Body of pancreas (tissue), 4 donors: ENCODE data around the gene MMP20. TPM values are rescaled to one million over a fixed set of nuclear protein-coding genes. Genes with fewer than 3 reads are reported as not detected.

Experiments used
- ATAC-seq: fragments of 150-250 bp; one replicate; pipeline ENCODE4 v1.9.1; 2016
- DNase-seq, 4 donors: peaks; one replicate each; pipeline ENCODE4 v3.0.0-alpha.2; 2019
- H3K27ac ChIP-seq, 4 donors: fragments of 200-600 bp; sonication (generic); 1 replicate in 3 of 4; 2 replicates in 1 of 4; pipeline versions ENCODE4 v1.5.1 to v1.6.1; 2016 to 2019; ENCODE audit warnings: mild to moderate bottlenecking in 1 of 4, mixed read lengths in 1 of 4, moderate library complexity in 1 of 4
- H3K27me3 ChIP-seq, 2 donors: fragments of 200-600 bp; sonication (generic); one replicate each; pipeline ENCODE4 v1.6.0; 2016; ENCODE audit warnings: mild to moderate bottlenecking in 1 of 2
- H3K36me3 ChIP-seq, 2 donors: fragments of 200-600 bp; sonication (generic); replicated peaks in 1 of 2; 2 replicates each; pipeline ENCODE4 v1.5.1; 2016; ENCODE audit warnings: low read depth in 2 of 2; ENCODE audit not compliant: insufficient read depth in 1 of 2
- H3K4me1 ChIP-seq: fragments of 200-600 bp; sonication (generic); one replicate; pipeline ENCODE4 v1.6.0; 2016
- H3K4me3 ChIP-seq, 2 donors: fragments of 200-600 bp; sonication (generic); 1 replicate in 1 of 2; 2 replicates in 1 of 2; pipeline ENCODE4 v1.5.1; 2016 to 2019
- H3K9me3 ChIP-seq, 3 donors: fragments of 200-600 bp; sonication (generic); 1 replicate in 2 of 3; 2 replicates in 1 of 3; pipeline ENCODE4 v1.5.1; 2016
- CTCF ChIP-seq, 7 experiments: fragments of 450-650 bp in 4 of 7; fragments of 200-600 bp in 3 of 7; sonication (generic) in 3 of 7; IDR thresholded peaks; one replicate each; pipeline ENCODE4 v1.5.1; 2016 to 2019; ENCODE audit warnings: antibody characterized with exemption in 7 of 7
- POLR2A ChIP-seq, 3 donors: fragments of 450-650 bp; IDR thresholded peaks; one replicate each; pipeline ENCODE4 v1.6.1; 2016; ENCODE audit warnings: antibody characterized with exemption in 3 of 3, mild to moderate bottlenecking in 2 of 3
- WGBS, 2 donors: methylation state at CpG; one replicate each; pipeline ENCODE4 v1.1.5; 2017; 5-methylcytosine and 5-hydroxymethylcytosine counted together
- intact Hi-C: fragments of 100-400 bp; cut with DNase I; formaldehyde crosslinking; loops from one replicate; pipeline ENCODE4 v1.15.1; 2023
- total RNA-seq, 2 donors: library from RNA; depleted of rRNA; stranded (reverse); fragments of >200 nt; gene quantifications; one replicate each; pipeline ENCODE4 v1.1.0, GENCODE V29; 2016

The MMP20 gene
- total RNA-seq, 2 donors from 2014 or later = not detected

DNA sequence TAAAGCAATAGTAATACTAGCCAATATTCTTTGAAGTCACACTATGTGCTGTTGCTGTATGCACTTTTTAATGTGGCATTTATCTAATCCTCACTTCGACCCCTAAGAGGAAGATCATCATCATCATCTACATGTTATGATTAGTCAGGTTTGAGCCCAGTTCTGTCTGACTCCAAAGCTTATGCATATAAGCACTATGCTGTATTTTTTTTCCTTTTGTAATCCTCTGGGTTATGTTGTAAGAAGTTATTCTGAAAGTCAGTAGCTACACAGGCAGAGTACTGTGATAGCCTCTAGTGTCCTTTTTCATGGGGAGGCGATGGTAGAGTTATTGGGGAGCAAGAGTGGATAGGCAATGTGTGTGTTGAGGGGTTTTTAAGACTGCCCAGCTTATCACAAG is 11.1 kb downstream of the MMP20 start:
- ATAC-seq = no peak
- no peak for DNase-seq
- intact Hi-C loops = no loop called here
- 80 to 86% methylated on average over 2 of the region's 2 CpGs for WGBS, 2 donors
- Histone ChIP-seq H3K4me1 (no peaks in the 10 kb centered on the region), H3K4me3 (no peak overlapping the region), H3K36me3 (no peaks in the 10 kb centered on the region), H3K27ac (no peak overlapping the region), H3K9me3 (no peaks in the 10 kb centered on the region), H3K27me3 (no peaks in the 10 kb centered on the region)
- no peak for TF ChIP-seq CTCF (IDR thresholded peaks at IDR 0.05)
- no peak for TF ChIP-seq POLR2A (IDR thresholded peaks at IDR 0.05)

DNA sequence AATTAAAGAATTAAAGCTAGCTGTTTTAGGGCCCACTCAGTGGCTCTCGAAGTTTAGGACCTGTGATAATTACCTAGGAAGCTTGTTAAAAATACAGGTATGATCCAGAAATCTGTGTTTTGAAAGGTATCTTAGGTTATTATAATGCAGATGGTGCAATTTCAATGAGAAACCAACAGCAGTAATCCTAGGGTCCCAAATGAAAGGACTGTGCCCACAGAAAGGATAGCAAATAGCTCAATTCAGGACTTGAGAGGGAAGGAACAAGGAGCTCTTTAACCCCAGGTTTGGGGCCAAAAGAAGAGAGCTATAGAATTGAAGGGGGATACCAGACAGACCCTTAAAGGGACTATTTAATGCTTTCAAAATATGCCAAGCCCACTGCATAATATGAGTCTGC is 11.7 kb downstream of the MMP20 start:
- WGBS, 2 donors = 26 to 38% methylated on average over 1 of the region's 1 CpG

DNA sequence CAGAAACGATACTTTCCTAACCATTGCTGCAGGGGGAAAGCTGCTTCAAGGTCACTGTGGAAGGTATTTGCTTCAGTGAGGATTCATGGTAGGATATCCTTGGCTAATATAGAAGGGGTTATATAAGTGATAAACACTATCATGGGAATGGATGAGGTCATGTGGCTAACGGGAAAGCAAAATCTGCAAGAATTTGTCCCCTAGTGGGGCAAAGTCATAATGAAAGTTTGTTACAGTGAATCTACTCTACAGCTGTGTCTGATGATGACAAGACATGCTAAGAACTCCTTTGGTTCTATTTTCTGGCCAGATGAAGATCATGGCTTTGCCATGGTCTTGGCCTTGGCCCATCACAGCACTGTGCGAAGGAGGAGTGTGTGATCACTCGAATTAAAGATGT is 13.8 kb downstream of the MMP20 start:
- ATAC-seq (no peak), DNase-seq (no peak)
- TF ChIP-seq POLR2A (IDR thresholded peaks at IDR 0.05) = no peak
- TF ChIP-seq CTCF (IDR thresholded peaks at IDR 0.05) = no peak
- 62 to 67% methylated on average over 4 of the region's 4 CpGs for WGBS, 2 donors
- H3K4me1 ChIP-seq = no peaks in the 10 kb centered on the region
- H3K9me3 ChIP-seq = no peaks in the 10 kb centered on the region
- H3K27ac ChIP-seq = no peak overlapping the region
- H3K4me3 ChIP-seq = no peak overlapping the region
- no peaks in the 10 kb centered on the region for H3K27me3 ChIP-seq
- no peaks in the 10 kb centered on the region for H3K36me3 ChIP-seq
- intact Hi-C loops = no loop called here

More for the DNA sequence above, 11.7 kb downstream of the MMP20 start:
- ATAC-seq (no peak), DNase-seq (no peak)
- Histone ChIP-seq H3K27ac (peak overlapping the region in 1 of 4 donors; percentile 10), H3K36me3 (no peaks in the 10 kb centered on the region), H3K4me1 (no peaks in the 10 kb centered on the region), H3K27me3 (no peaks in the 10 kb centered on the region), H3K9me3 (no peaks in the 10 kb centered on the region), H3K4me3 (no peak overlapping the region)
- TF ChIP-seq POLR2A (IDR thresholded peaks at IDR 0.05) (no peak), CTCF (IDR thresholded peaks at IDR 0.05) (no peak)
- intact Hi-C loops = no loop called here

GRCh38 chr11:102610200-102610599 is 14.9 kb downstream of the MMP20 start:
- Histone ChIP-seq H3K36me3 (no peaks in the 10 kb centered on the region), H3K27me3 (no peaks in the 10 kb centered on the region), H3K4me1 (no peaks in the 10 kb centered on the region), H3K4me3 (no peak overlapping the region), H3K9me3 (no peaks in the 10 kb centered on the region), H3K27ac (no peak overlapping the region)
- ATAC-seq (no peak), DNase-seq (no peak)
- WGBS, 2 donors = 32 to 41% methylated on average over 7 of the region's 7 CpGs
- no peak for TF ChIP-seq POLR2A (IDR thresholded peaks at IDR 0.05)
- TF ChIP-seq CTCF (IDR thresholded peaks at IDR 0.05) = no peak
- intact Hi-C loops = no loop called here

DNA sequence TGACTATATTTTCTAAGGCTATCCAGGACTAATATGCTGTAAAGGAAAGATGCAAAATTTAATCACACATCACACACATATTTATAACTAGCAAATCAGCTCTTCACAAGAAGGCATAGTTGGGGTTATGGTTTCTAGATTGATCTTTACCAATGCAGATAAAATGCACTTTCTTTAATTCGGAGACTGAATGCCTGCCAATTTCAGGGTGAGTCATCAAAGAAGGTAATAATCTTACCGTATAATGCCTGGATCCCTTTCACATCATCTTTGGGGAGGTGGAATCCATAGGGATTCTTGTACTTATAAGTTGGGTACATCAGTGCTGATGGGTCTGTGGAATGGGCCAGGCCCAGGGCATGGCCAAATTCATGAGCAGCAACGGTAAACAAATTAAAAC is 16.4 kb downstream of the MMP20 start:
- ATAC-seq = no peak
- Histone ChIP-seq H3K36me3 (no peaks in the 10 kb centered on the region), H3K27ac (no peak overlapping the region), H3K9me3 (no peaks in the 10 kb centered on the region), H3K27me3 (no peaks in the 10 kb centered on the region), H3K4me3 (no peak overlapping the region), H3K4me1 (no peaks in the 10 kb centered on the region)
- intact Hi-C loops = no loop called here
- no peak for DNase-seq
- 58 to 65% methylated on average over 3 of the region's 3 CpGs for WGBS, 2 donors
- TF ChIP-seq POLR2A (IDR thresholded peaks at IDR 0.05) = no peak
- no peak for TF ChIP-seq CTCF (IDR thresholded peaks at IDR 0.05)
